BJ (cell line): ENCODE results near the gene KIAA1671. TPM values are rescaled to one million over a fixed set of nuclear protein-coding genes. Genes with fewer than 3 reads are reported as not detected.

Source experiments
- CTCF ChIA-PET: fragments of 350-600 bp; formaldehyde crosslinking; extraction: SDS; loops from one replicate; lab custom pipeline; 2021; ENCODE audit warnings: antibody characterized with exemption, inconsistent platforms; lab: Yijun Ruan, JAX
- POLR2A ChIA-PET: fragments of 300-600 bp; sonication (Branson Sonifier 250); formaldehyde crosslinking; extraction: SDS; loops from one replicate; lab custom pipeline; 2021; ENCODE audit warnings: antibody characterized with exemption; lab: Charles Lee
- DNase-seq: peaks from one replicate; pipeline ENCODE4 v3.0.0-alpha.2; 2011; ENCODE audit warnings: low read depth
- H3K27me3 ChIP-seq: 2 replicates; pipeline ENCODE4 v1.6.0; 2011; ENCODE audit warnings: low read length; ENCODE audit not compliant: control insufficient read depth, insufficient read depth
- H3K36me3 ChIP-seq: 2 replicates; pipeline ENCODE4 v1.5.1; 2011; ENCODE audit warnings: low read length; ENCODE audit not compliant: control insufficient read depth, insufficient read depth
- H3K4me3 ChIP-seq: 2 replicates; pipeline ENCODE4 v1.5.1; 2011; ENCODE audit warnings: low read depth, mild to moderate bottlenecking, control low read depth, low read length
- CTCF ChIP-seq: IDR thresholded peaks from 2 replicates; pipeline ENCODE4 v1.5.1; 2011; ENCODE audit warnings: low read depth, mild to moderate bottlenecking, control low read depth, inconsistent platforms, low read length, moderate library complexity; ENCODE audit not compliant: insufficient read depth
- polyA plus RNA-seq: library from polyadenylated mRNA; depleted of rRNA; stranded (reverse); fragments of >200 nt; gene quantifications from 2 replicates; pipeline ENCODE4 v1.2.3, GENCODE V29; 2011

Gene KIAA1671
- polyA plus RNA-seq, 1 experiment, result 0.11 TPM

- Histone ChIP-seq H3K27me3 (no peaks in the 10 kb centered on the region), H3K36me3 (no peaks in the 10 kb centered on the region), H3K4me3 (no peak overlapping the region)
- CTCF ChIA-PET, result no interaction called here
- POLR2A ChIA-PET, result no interaction called here
- no peak for DNase-seq
- TF ChIP-seq CTCF, result no peak
Measured at GRCh38 chr22:25100402-25100801, 147.9 kb downstream of the KIAA1671 start.

GRCh38 chr22:25100948-25101347 lies 148.4 kb downstream of the KIAA1671 start:
- no peak overlapping the region for H3K4me3 ChIP-seq
- no peak for TF ChIP-seq CTCF
- no peaks in the 10 kb centered on the region for H3K27me3 ChIP-seq
- ChIA-PET CTCF (no interaction called here), POLR2A (no interaction called here)
- H3K36me3 ChIP-seq, result no peaks in the 10 kb centered on the region
- no peak for DNase-seq

- H3K4me3 ChIP-seq, result no peak overlapping the region
- CTCF ChIA-PET, result no interaction called here
Measured at GRCh38 chr22:25101501-25101900, 149.0 kb downstream of the KIAA1671 start.

GRCh38 chr22:25101986-25102385 lies 149.5 kb downstream of the KIAA1671 start:
- POLR2A ChIA-PET, result no interaction called here
- H3K36me3 ChIP-seq, result no peaks in the 10 kb centered on the region
- no peak overlapping the region for H3K4me3 ChIP-seq
- CTCF ChIA-PET, result no interaction called here
- TF ChIP-seq CTCF, result no peak
- DNase-seq, result no peak
- H3K27me3 ChIP-seq, result no peaks in the 10 kb centered on the region

More at GRCh38 chr22:25101501-25101900, 149.0 kb downstream of the KIAA1671 start:
- TF ChIP-seq CTCF, result no peak
- DNase-seq, result no peak
- POLR2A ChIA-PET, result no interaction called here
- Histone ChIP-seq H3K27me3 (no peaks in the 10 kb centered on the region), H3K36me3 (no peaks in the 10 kb centered on the region)

GRCh38 chr22:25102722-25103121 lies 150.2 kb downstream of the KIAA1671 start:
- ChIA-PET POLR2A (no interaction called here), CTCF (no interaction called here)
- no peak for DNase-seq
- Histone ChIP-seq H3K27me3 (no peaks in the 10 kb centered on the region), H3K4me3 (no peak overlapping the region), H3K36me3 (no peaks in the 10 kb centered on the region)
- no peak for TF ChIP-seq CTCF
